NCI-H82 treated with DMSO at 0.1 percent for 48 hours (cell line): ENCODE measurements around the gene ZDHHC11B.
A peak's percentile ranks its signal among the peaks of the same experiment; 100 is the strongest.
"Not testable (repeated sequence)": the region's sequence is repeated elsewhere in the genome, so short reads cannot be mapped to it uniquely, and the experiment has no call there.

ENCODE experiments used
- DNase-seq: peaks from one replicate; lab custom pipeline; 2025; ENCODE audit not compliant: unreplicated experiment; lab: John Stamatoyannopoulos, UW

The ZDHHC11B gene, protein sequence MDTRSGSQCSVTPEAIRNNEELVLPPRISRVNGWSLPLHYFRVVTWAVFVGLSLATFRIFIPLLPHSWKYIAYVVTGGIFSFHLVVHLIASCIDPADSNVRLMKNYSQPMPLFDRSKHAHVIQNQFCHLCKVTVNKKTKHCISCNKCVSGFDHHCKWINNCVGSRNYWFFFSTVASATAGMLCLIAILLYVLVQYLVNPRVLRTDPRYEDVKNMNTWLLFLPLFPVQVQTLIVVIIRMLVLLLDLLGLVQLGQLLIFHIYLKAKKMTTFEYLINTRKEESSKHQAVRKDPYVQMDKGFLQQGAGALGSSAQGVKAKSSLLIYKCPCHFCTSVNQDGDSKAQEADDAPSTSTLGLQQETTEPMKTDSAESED

DNA sequence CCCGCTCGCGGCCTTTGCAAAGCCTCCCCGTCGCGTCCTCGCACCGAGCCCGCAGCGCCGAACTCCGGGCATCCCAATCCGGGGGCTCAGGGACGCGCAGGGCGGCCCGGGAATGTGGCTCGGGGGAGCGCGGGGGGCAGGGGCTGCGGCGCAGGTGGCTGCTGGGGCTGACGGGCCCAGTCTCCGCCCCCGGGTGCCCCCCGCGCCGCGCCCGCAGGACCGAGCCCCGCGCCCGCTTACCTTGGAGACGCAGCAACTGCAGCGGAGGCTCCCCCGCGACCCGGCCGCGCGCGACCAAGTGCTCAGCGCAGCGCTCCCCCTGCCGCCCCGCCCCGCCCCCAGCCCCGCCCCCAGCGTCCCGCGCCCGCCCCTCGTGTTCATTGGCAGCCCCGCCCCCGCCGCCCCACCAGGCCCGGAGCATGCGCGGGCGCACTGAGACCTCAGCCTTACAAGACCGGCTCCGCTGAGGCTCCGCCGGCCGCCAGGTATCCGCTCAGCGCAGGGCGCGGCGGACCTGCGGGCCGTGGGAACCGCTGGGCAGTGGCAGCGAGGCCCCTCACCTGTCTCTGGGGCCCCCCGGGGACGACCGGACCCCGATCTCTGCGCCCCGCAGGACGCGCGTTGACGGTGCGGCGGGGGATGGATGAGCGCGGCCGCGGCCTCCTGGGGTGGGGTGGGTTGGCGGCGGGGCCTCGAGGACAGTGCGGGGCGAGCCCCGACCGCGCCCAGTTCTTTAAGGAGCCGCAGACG lies at the start of gene ZDHHC11B:
Gene ZDHHC11B (minus strand): TSS at position 302 of the 750 bp plus-strand sequence. CDS start 17,810 bp downstream, outside the sequence.
- DNase-seq, result peak; percentile 1

DNA sequence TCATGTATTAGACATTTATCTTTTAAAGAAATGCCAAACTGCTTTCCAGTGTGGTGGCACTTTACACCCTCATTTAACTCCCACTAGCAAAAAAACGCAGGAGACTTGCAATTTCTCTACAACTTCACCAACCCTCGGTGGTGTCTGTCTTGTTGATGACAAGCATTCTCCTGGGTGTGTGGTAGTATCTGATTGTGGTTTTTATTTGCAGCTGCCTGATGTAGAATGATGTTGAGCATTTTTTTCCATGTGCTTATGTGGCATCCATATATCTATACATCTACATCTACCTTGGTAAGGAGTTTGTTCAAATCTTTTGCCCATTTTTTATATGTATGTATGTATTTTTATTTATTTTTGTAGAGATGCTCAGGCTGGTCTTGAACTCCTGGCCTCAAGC lies 49.5 kb upstream of the ZDHHC11B start:
- not testable (repeated sequence) for DNase-seq

DNA sequence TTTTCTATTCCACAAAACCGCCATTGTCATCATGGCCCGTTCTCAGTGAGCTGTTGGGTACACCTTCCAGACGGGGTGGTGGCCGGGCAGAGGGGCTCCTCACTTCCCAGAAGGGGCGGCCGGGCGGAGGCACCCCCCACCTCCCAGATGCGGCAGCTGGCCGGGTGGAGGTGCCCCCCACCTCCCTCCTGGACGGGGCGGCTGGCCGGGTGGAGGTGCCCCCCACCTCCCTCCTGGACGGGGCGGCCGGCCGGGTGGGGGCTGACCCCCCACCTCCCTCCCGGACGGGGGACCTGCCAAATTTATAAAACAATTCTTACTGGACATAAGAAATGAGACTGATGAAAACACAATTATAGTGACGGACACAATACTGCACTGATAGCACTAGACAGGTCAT lies 43.7 kb upstream of the ZDHHC11B start:
- DNase-seq, result not testable (repeated sequence)

DNA sequence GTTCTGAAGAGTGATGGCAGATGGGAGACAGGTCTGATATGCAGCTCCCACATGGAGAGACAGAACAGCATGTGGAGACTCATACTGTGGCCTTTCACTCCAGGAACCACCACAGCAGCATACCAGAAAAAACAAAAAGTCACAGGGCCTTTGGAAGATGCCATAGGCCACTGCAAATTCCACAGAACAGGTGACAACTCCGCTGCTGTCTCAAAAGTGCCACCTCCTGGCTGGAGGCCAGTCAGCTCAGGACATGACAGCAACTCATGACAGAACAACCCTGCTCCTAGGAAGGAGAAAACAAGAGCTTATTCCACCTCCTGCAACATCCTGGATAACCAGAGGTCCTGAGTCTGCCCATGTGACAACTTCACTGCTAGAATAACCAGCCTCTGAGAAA lies 41.0 kb upstream of the ZDHHC11B start:
- DNase-seq, result not testable (repeated sequence)

DNA sequence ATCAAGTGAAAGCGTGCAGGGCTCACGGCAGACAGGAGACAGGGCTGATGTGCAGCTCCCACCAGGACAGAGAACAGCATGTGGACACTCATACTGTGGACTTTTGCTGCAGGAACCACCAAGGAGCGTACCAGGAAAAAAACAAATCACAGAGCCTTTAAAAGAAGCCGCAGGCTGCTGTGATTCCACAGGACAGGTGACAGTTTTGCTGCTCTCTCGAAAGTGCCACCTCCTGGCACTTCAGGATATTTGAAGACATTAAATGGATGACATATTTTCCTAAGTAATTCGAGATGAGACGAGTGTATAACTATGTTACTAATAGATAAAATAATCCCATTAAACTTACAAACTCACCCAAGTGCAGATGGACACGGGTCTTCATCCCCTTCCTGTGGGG lies 37.0 kb upstream of the ZDHHC11B start:
- DNase-seq, result no peak

DNA sequence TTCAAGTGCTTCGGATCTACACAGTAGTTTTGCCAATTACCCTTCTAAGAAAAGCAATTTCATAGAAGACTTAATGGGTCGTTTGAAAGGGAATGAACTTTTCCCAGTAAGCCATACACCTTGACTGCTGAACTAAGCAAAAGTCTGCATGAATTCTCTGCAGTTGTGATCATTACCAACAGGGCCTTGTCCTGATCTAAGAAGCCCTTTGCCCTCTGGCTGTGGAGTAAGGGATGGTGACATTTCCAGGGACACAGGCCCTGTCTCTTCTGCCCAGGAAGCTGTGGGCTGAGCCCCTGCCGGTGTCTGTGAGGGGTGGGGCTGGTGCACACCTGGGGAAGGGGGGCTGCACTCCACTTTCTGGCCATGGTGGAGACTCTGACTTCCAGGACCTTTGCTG lies 35.7 kb upstream of the ZDHHC11B start:
- no peak for DNase-seq

DNA sequence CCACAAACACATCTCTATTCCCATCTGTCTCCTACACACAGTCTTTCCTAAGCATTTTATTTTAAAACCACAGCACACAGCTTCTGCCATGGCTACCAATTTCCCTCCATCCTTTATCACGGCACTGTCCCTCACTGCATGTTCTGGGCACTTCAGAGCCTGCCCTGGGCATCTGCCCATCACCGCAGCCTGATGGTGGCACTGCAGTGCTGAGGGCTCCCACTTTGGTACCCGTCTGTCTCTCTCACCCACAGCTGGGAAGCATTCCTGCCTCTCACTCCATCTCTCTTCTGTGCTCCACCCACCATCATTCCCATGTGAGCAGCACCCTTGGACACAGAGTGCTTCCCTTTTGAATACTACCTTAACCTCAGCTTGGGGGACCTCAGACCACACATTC lies 34.5 kb upstream of the ZDHHC11B start:
- no peak for DNase-seq

DNA sequence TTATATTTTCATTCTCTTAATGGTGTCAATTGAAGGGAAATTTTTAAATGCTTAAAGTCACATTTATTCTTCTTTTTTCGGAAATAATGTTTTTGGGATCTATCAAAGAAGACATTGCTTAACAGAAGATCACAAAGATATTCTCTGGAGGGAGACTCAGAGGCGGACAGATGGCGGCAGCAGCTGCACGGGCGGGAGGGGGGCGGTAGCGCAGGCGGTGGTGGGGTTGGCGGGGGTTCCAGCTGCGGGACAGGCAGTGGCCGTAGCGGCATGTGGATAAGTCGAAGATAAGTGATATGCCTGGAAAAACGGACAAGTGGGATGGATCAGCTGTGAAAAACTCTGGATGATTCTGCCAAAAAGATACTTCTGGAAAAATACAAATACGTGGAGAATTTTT lies 31.6 kb upstream of the ZDHHC11B start:
- DNase-seq, result no peak

DNA sequence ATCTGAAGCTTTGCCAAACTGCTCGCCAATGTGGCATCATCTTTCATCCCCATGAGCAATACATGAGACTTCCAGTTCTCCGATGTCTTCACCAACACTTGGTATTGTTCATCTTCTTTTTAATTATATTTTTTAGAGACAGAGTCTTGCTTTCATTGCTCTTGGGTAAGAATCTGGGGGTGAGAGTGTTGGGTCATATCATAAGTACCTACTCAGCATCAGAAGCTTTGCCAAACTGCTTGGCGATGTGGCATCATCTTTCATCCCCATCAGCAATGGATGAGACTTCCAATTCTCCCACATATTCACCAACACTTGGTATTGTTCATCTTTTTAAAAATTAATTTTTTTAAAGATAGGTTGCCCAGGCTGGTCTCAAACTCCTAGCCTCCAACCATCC lies 30.9 kb upstream of the ZDHHC11B start:
- DNase-seq, result no peak

DNA sequence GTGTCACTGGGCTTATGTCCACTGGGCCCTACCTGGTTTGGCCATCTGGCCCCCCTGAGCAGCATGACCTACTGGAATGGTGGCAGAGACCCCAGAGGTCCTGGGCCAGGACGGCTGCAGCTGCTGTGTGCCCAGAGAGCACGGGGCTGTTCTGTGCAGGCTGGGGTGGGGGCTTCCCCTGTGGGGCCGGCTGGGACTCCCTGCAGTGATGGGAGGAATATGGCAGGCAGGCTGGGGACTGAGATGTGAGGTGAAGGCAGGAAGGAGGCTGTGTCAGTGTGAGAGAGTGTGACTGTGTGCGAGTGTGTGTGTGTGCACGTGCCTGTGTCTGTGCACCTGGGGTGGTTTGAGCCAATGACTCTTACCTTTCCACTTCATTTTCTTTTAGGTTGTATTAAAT lies 29.0 kb upstream of the ZDHHC11B start:
- DNase-seq, result not testable (repeated sequence)

DNA sequence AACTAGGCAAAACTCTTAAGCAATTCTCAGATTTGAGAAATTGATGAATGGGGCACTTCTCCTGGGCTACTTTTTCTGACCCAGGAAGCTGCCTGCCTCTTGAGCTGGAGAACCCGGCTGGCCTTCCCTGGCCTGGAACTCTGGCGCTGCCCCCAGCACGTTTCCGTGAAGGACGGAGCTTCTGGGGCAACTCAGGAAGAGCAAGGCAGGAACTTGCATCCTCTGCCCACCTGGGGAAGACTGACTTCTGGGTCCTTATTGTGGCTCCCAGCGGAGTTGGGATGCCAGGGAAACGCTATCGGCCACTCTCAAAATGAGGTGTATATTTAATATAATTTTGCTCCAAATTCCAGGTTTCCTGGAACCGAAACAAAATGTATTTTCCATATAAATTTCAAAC lies 26.9 kb upstream of the ZDHHC11B start:
- not testable (repeated sequence) for DNase-seq

DNA sequence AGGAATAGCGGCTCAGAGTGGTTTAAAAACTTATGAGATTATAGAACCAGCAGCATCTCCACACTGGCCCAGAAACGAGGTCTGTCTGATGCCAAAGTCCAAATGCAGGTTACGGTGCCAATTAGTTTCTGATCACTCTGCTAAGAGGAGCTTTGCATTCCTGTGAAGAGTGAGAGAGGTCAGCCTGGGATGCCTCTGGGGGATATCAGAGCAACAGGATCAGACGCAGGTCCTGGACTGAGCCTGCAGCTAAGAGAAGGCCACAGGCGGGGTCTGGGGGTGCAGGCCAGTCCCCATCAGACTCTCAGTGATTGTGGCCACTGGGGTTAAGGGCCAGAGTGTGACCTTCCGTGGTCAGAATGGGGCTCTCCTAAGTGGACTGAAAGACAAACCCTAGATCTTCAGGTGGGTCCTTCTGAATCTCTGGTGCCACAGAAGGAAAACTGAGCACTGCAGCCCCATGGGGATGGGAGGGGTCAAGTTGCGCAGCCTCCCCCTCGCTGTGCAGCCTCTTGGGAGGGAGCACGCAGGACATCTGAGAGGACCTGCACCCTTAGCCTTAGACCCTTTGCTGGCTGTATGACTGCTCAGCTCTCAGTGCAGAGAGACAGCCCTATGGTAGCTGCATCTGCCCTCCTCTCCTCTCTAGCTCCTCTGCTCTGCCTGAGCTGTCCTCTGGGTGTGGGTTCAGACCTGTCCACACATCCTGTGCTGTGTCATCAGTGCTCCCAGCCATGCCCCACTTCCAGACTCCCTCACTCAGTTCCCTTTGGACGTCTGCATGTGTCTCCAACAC lies 23.4 kb upstream of the ZDHHC11B start:
- DNase-seq, result not testable (repeated sequence)

DNA sequence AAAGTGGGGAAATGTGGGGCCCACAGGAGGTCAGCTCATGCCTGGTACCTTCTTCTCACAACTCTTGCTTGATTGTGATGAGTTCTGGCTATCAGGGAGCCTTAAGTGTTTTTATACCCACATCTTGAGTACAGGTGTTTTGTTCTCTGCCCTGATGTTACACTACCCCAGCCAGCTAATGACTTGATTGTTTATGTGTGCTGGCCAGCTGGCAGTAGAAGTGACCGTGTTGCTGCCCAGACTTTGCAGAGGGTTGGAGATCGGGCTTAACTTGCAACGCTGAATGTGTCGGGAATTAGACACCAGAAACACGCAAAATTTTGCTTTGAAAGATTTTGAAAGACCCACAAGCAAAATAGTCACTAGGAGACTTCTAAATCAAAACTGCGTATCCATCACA lies 16.9 kb upstream of the ZDHHC11B start:
- DNase-seq, result no peak

DNA sequence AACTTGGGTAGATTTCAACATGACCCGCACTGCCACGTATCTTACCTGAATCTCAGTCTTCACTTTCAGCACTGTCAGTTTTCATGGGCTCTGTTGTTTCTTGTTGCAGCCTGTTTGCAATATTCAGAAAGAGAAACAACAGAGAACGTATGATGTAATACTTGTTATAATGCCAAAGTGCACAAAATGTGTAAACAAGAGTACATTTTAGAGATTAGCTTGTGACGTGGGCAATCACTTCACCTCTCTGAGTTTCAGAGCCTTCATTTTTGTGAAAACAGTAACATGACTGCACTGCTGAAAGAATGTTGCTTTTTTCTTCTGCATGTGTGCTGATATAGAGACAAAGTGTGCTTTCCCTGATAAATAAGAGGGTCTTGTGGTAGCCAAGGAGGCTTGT lies 16.5 kb upstream of the ZDHHC11B start:
- DNase-seq, result not testable (repeated sequence)

DNA sequence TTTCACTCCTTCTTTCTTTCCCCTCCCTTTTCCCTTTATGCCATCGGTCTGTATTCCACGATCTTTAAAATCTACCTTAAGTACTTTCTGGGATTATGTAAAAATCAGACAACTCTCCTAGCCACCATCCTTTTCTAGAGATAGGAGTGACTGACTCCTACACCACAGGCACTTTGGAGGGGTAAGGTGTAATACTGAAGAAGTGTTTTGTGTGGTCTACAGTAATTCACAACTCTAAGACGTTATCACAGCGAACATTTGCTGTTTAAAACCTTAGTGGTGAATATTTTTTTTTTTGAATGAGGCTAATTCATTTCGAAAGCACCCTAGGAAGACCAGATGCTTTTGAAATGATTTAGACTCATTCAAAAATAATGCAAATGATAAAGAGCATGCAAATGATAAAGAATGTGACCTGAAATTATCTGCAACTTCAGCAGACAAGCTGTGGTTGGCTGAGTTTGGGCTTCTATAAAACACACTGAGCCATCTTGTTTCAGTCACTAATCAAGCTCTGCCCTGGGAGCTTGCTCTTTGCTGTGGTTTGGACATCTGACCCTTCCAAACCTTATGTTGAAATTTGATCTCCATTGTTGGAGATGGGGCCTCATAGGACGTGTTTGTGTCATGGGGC lies 14.1 kb upstream of the ZDHHC11B start:
- DNase-seq, result not testable (repeated sequence)

DNA sequence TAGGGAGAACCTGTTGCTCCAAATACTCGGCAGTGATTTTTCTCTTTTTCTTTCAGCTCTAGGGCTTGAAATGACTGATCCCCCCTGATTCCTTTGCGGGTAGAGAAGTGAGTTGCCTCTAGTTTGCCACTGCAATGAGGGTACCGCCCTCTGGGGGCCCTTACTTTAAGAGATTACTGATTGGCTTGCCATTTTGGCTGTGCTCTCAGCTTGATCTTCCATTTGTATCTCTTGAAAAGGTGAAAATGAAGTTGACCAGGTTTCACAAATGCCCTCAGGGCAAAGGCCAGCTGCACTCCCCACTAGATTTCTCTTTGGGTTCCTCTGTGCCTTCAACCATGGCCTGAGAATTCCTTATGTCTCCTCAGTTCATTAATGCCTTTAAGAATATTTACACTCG lies 13.5 kb upstream of the ZDHHC11B start:
- not testable (repeated sequence) for DNase-seq

DNA sequence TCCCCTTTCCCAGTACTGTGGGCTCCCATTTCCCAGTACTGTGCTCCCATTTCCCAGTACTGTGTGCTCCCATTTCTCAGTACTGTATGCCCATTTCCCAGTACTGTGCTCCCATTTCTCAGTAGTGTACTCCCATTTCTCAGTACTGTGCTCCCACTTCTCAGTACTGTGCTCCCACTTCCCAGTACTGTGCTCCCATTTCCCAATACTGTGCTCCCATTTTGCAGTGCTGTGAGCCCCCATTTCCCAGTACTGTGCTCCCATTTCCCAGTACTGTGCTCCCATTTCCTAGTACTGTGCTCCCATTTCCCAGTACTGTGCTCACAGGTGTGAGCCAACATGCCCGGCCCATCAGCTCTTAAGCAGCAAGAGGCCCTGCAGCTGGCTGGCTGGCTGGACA lies 11.3 kb upstream of the ZDHHC11B start:
- not testable (repeated sequence) for DNase-seq

DNA sequence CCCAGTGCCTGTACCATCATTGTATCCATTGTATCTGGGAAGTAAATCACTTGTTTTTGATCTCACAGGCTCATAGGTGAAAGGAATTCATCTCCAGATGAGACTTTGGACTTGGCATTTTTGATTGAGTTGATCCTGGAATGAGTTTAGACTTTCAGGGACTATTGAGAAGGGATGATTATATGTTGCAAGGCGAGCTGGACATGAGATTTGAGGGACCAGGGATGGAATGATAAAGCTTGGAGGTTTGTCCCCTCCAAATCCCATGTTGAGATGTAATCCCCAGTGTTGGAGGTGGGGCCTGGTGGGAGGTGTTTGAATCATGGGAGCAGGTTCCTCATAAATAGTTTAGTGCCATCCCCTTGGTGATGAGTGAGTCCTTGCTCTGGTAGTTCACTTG lies 10.4 kb upstream of the ZDHHC11B start:
- not testable (repeated sequence) for DNase-seq

DNA sequence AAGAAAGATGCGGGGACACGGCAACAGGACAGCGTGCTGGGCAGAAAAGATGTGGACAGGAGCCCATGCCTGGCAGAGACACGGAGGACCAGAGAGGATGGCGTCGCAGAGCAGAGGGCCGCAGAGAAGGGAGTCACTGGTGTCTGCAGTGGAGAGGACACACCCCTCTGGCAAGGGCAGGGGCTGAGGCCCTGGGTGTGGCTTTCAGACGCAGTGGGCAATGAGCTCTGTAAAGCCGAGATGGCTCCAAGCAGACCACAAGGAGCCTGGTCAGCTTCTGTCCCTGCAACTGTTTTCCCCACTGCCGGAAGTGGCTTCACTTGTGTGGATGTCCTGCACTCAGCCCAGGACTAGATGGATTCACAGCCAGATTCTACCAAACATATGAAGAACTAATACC lies 4.2 kb upstream of the ZDHHC11B start:
- DNase-seq, result not testable (repeated sequence)

DNA sequence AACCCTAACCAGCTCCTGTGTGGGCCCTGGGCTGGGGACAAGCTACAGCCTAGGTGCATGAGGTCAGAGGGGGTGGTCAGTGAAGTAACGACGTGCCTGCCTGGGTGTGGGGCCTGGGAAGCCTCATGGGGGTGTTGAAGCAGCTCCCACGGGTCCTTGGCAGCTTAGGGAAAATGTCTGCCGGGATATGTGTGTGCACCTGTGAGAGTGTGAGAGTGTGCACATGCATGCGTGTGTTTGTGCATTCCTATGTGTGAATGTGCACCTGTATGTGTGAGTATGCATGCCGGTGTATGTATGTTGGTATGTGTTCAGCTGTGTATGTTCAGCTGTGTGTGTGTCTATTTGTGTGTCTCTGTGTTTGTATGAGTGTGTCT lies 3.3 kb upstream of the ZDHHC11B start:
- not testable (repeated sequence) for DNase-seq

DNA sequence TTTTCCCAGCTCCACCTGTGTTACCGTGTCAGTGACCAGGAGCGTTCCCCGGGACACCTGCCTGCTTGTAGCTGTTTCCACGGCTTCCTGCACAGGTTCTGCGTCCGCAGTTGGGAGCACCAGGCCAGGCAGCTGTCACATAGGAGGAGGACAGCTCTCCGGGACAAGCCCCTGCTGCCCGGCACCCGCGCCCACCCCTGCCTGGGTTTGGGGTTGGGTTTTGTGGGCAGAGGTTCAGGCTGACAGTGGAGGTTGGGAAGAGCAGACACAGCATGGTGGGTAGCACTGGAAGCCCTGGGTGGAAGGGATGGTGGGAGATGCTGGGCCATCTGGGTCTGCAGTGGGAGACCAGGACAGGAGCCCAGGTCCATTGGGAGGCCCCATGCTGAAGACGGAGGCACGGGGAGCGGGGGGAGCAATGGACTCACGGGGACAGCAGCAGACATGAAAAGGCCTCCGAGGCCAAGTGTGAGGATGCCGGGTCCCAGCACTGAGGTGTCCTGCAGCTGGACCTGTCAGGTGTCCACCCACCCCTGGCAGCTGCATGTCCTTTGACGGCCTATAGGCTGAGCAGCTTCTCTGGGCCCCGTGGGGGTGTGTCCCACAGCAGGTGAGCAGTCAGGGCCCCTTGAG lies 2.8 kb upstream of the ZDHHC11B start:
- not testable (repeated sequence) for DNase-seq
